Activated naive CD4-positive, alpha-beta T cell treated with anti-CD3 and anti-CD28 coated beads, Interleukin-2, amount 50 U/mL, for 16 hours (primary cell): ENCODE measurements around the gene NADK2.
"Not testable (repeated sequence)": the region's sequence is repeated elsewhere in the genome, so short reads cannot be mapped to it uniquely, and the experiment has no call there.

Source experiments
- DNase-seq: peaks from one replicate; pipeline ENCODE4 v3.0.0-alpha.2; 2020

NADK2 gene

GRCh38 chr5:36206913-36207312 is 34.8 kb downstream of the NADK2 start:
- DNase-seq, result no peak

- no peak for DNase-seq
Measured at GRCh38 chr5:36205329-36205728, 36.4 kb downstream of the NADK2 start.

GRCh38 chr5:36202521-36202961 is 39.2 kb downstream of the NADK2 start:
- no peak for DNase-seq

- DNase-seq, result no peak
Measured at GRCh38 chr5:36200513-36200912, 41.2 kb downstream of the NADK2 start.

- no peak for DNase-seq
Measured at GRCh38 chr5:36199620-36200019, 42.1 kb downstream of the NADK2 start.

GRCh38 chr5:36198783-36199182 is 42.9 kb downstream of the NADK2 start:
- DNase-seq, result not testable (repeated sequence)

GRCh38 chr5:36198281-36198680 is 43.4 kb downstream of the NADK2 start:
- DNase-seq, result no peak

- DNase-seq, result no peak
Measured at GRCh38 chr5:36193746-36194145, 48.0 kb downstream of the NADK2 start.

GRCh38 chr5:36184408-36184807 is 57.3 kb downstream of the NADK2 start:
- DNase-seq, result not testable (repeated sequence)

- DNase-seq, result no peak
Measured at GRCh38 chr5:36181774-36182173, 60.0 kb downstream of the NADK2 start.

- DNase-seq, result no peak
Measured at GRCh38 chr5:36180556-36181350, 61.0 kb downstream of the NADK2 start.

GRCh38 chr5:36179950-36180349 is 61.8 kb downstream of the NADK2 start:
- no peak for DNase-seq

GRCh38 chr5:36178524-36178890 is 63.2 kb downstream of the NADK2 start:
- DNase-seq, result no peak

- no peak for DNase-seq
Measured at GRCh38 chr5:36177715-36178523, 63.8 kb downstream of the NADK2 start.

- no peak for DNase-seq
Measured at GRCh38 chr5:36177154-36177553, 64.6 kb downstream of the NADK2 start.

GRCh38 chr5:36175043-36175442 is 66.7 kb downstream of the NADK2 start:
- no peak for DNase-seq

- no peak for DNase-seq
Measured at GRCh38 chr5:36174119-36174518, 67.6 kb downstream of the NADK2 start.

- DNase-seq, result no peak
Measured at GRCh38 chr5:36173426-36173825, 68.3 kb downstream of the NADK2 start.

GRCh38 chr5:36172599-36172998 is 69.1 kb downstream of the NADK2 start:
- DNase-seq, result no peak

GRCh38 chr5:36170832-36171424 is 70.8 kb downstream of the NADK2 start:
- DNase-seq, result no peak

GRCh38 chr5:36168737-36169136 is 73.0 kb downstream of the NADK2 start:
- DNase-seq, result no peak

GRCh38 chr5:36164461-36164860 is 77.3 kb downstream of the NADK2 start:
- DNase-seq, result no peak

- DNase-seq, result no peak
Measured at GRCh38 chr5:36162810-36163486, 78.8 kb downstream of the NADK2 start.
